ENCODE data around the gene BACH2.

The BACH2 gene

GRCh38 chr6:89956182-89956581 is 340.5 kb downstream of the BACH2 start:
- DNase-seq, result no peak

DNA sequence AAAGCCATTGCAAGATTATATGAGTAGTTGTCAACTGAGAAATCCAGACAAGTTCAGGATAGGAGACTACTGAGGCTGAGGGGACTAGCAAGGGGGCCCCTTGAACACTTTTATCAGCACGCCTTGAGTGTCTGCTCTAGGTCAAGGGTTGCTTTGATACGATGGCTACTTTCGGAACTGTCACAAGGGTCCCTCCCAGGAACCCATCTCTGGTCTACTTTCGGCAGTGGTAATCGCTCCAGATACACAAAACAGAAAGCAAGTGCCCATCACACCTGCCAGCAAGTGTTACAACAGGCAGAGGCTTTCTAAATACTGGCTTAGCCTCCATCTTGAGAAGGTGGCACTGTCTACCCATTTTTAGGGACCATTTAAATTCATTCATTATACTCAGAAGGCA is 341.3 kb downstream of the BACH2 start:
- no peak for DNase-seq

- no peak for DNase-seq
Observed at GRCh38 chr6:89954721-89955148, 341.9 kb downstream of the BACH2 start.

- DNase-seq, result peak; percentile 68
Observed at GRCh38 chr6:89952686-89953085, 344.0 kb downstream of the BACH2 start.

GRCh38 chr6:89952105-89952671 is 344.5 kb downstream of the BACH2 start:
- peak; percentile 89 for DNase-seq

- peak; percentile 89 for DNase-seq
Observed at GRCh38 chr6:89951574-89952104, 345.0 kb downstream of the BACH2 start.

DNA sequence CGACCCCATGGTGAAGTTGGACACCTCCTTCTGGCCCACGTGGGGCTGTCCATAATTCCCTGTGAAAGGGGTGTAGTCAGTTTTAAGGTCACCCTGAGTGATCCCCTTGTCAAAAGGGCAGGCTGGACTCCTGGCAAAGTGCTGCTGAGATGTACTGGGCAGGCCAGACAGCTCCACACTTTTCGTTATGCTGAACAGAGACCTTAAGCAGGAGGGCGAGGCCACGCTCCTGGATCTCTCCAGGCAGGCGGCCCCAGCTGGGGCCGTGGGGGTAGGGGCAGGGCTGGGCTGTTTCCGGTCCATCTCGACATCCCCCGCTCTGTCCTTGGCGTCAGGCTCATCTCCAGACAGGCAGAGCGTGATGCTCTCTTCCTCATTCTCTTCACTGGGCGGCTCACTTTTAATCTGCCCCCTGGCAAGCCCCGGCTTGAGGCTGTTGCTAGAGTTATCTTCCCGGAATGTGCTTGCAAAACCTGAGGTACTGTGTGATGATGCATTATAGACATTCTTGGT is 345.7 kb downstream of the BACH2 start:
- DNase-seq, result peak; percentile 62

- no peak for DNase-seq
Observed at GRCh38 chr6:89950446-89950845, 346.2 kb downstream of the BACH2 start.

DNA sequence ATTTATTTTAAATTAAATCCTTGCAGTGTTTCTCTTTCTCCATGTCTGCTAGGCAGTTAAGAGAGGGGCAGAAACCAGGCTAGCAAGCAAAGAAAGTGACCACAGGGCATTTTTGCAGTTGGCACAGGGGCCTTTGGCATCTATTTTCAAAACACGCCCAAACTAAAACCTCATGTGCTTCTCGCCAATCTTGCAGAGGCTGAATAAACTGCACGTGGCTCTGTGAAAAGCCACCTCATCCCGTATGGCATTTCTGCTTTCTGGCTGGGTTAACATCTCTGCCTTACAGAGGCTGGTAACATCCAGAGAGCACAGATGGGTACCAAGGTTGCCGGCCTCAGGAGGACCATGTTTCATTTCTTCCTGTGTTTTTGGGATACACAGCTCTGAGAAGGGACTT is 347.8 kb downstream of the BACH2 start:
- DNase-seq, result no peak

- DNase-seq, result no peak
Observed at GRCh38 chr6:89944826-89945407, 351.7 kb downstream of the BACH2 start.

GRCh38 chr6:89944181-89944755 is 352.4 kb downstream of the BACH2 start:
- no peak for DNase-seq

- DNase-seq, result no peak
Observed at GRCh38 chr6:89942601-89943000, 354.0 kb downstream of the BACH2 start.

GRCh38 chr6:89941763-89942497 is 354.7 kb downstream of the BACH2 start:
- no peak for DNase-seq

DNA sequence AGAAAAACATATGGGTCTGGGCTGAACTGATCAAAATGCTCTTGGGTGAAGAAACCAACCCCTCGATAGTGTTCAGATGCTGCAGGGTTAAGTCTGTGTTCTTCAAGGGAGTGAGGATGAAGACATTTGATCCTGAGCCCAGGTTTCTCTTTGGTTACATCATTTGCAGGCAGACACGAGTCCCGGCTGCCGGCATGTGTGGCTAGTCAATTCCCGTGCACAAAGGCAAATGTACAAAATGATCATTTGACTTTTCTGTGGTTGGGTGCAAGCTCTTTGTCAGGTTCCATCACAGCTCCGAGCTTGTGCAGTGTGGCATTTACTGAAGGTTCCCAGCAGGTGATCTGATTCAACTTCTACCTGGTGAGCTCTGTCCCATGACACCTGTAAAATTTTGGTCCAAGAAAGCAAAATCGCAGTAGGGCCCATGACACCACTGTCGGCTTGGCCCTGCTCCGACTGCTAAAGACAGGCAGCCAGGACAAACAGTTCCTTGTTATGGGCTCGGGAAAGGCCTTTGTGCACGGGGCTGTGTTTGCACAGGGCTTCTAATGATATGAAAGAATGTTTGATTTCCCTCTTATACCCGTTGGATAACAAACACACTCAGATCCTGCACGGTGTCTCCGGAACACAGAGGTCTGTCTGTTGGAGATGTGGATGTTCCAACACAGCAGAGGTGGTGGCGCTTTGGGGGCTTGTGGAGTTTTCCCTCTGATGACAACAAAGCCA is 355.4 kb downstream of the BACH2 start:
- DNase-seq, result peak; percentile 12

GRCh38 chr6:89940225-89941027 is 356.2 kb downstream of the BACH2 start:
- peak; percentile 92 for DNase-seq

DNA sequence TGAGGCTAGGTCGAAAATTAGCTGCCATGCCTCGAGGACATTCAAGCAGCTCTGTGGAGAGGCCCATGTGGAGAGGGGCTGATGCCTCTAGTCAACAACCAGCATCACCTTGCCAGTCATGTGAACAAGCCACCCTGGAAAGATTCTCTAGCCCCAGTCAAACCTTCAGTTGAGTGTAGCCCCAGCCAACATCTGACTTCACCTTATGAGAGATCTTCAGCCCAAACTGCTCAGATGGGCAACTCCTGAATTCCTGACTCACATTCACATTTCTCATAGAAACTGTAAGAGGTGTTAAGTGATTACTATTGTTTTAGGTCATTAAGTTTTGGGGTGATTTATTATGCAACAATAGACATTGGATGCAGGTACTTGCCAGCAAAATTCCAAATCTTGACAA is 357.5 kb downstream of the BACH2 start:
- DNase-seq, result no peak

DNA sequence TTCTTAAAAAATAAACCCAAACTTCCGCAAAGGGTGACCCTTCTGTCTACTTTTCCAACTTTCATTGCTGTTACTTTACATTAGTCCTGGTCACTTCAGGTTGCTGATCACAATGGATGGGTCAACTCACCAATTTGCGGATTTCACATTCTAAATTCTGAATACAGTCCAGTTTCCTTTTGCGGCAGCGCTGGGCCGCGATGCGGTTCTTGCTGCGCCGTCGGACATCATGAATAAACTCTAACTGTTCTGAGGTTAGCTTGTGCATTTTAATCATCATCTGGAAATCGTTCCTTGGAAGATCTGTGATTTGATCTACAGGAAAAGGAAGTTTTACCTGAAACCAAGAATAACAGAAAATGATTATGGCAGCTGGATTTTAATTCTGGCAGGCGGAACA is 358.6 kb downstream of the BACH2 start:
- DNase-seq, result no peak

DNA sequence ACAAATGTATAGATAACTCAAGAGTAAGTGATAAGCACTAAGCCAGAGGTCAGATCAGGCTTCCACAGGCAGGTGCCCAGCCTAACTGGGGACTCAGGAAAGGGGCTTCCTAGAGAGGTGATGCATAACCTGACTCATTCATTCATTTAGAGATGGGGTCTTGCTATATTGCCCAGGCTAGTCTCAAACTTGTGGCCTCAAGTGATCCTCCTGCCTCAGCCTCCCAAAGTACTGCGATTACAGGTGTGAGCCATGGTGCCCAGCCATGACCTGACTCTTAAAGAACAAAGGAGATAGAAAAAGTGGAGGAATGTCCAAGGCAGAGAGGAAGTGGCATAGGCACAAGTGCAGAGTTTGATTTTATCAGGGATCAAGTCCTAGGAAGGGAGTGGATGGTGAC is 360.5 kb downstream of the BACH2 start:
- no peak for DNase-seq

GRCh38 chr6:89934685-89935366 is 361.8 kb downstream of the BACH2 start:
- DNase-seq, result no peak

- no peak for DNase-seq
Observed at GRCh38 chr6:89932245-89932802, 364.3 kb downstream of the BACH2 start.

GRCh38 chr6:89930789-89931188 is 365.9 kb downstream of the BACH2 start:
- DNase-seq, result no peak
